Neural progenitor cell (in vitro differentiated cells): ENCODE data around the gene FAM149B1. TPM values are rescaled to one million over a fixed set of nuclear protein-coding genes. Genes with fewer than 3 reads are reported as not detected.

ENCODE experiments used
- DNase-seq: peaks from one replicate; pipeline ENCODE4 v3.0.0-alpha.2; 2016; ENCODE audit warnings: low spot score
- H2AFZ ChIP-seq: fragments of 200-600 bp; sonication (generic); replicated peaks from 2 replicates; pipeline ENCODE4 v1.6.1; 2016; ENCODE audit warnings: antibody characterized with exemption
- H3F3A ChIP-seq: fragments of 200-600 bp; sonication (generic); 2 replicates; pipeline ENCODE4 v1.6.1; 2016; ENCODE audit warnings: antibody characterized with exemption, low read depth
- H3K27ac ChIP-seq: fragments of 200-600 bp; sonication (generic); 2 replicates; pipeline ENCODE4 v1.5.1; 2016; ENCODE audit warnings: mild to moderate bottlenecking
- H3K27me3 ChIP-seq: fragments of 200-600 bp; sonication (generic); 2 replicates; pipeline ENCODE4 v1.6.1; 2016; ENCODE audit warnings: mild to moderate bottlenecking, moderate library complexity
- H3K36me3 ChIP-seq: fragments of 200-600 bp; sonication (generic); 2 replicates; pipeline ENCODE4 v1.5.1; 2016
- H3K4me1 ChIP-seq: fragments of 200-600 bp; sonication (generic); 2 replicates; pipeline ENCODE4 v1.6.1; 2016; ENCODE audit warnings: mixed run types
- H3K4me2 ChIP-seq: fragments of 200-600 bp; sonication (generic); 2 replicates; pipeline ENCODE4 v1.6.1; 2016
- H3K4me3 ChIP-seq: fragments of 200-600 bp; sonication (generic); 2 replicates; pipeline ENCODE4 v1.5.1; 2016
- H3K79me2 ChIP-seq: fragments of 200-600 bp; sonication (generic); 2 replicates; pipeline ENCODE4 v1.6.1; 2016; ENCODE audit warnings: low read depth
- H3K9ac ChIP-seq: fragments of 200-600 bp; sonication (generic); 2 replicates; pipeline ENCODE4 v1.6.1; 2016
- H3K9me3 ChIP-seq: fragments of 200-600 bp; sonication (generic); 2 replicates; pipeline ENCODE4 v1.5.1; 2016; ENCODE audit warnings: low read depth
- H4K20me1 ChIP-seq: fragments of 200-600 bp; sonication (generic); 2 replicates; pipeline ENCODE4 v1.6.1; 2016; ENCODE audit warnings: low read depth
- H3K27ac Mint-ChIP-seq: 3 replicates; pipeline ENCODE4 v1.8.0; 2021; ENCODE audit warnings: mixed read lengths
- H3K27me3 Mint-ChIP-seq: 2 replicates; pipeline ENCODE4 v1.8.0; 2022; ENCODE audit warnings: low read depth, mild to moderate bottlenecking, inconsistent platforms, moderate library complexity, mixed read lengths; ENCODE audit not compliant: insufficient read depth
- H3K36me3 Mint-ChIP-seq: 3 replicates; pipeline ENCODE4 v1.8.0; 2021; ENCODE audit warnings: mixed read lengths
- H3K4me1 Mint-ChIP-seq: 3 replicates; pipeline ENCODE4 v1.8.0; 2021; ENCODE audit warnings: mixed read lengths
- H3K4me3 Mint-ChIP-seq: 3 replicates; pipeline ENCODE4 v1.8.0; 2021; ENCODE audit warnings: mild to moderate bottlenecking, moderate library complexity, mixed read lengths
- H3K9me3 Mint-ChIP-seq: 3 replicates; pipeline ENCODE4 v1.8.0; 2020; ENCODE audit warnings: mixed read lengths
- CTCF ChIP-seq: fragments of 200-600 bp; sonication (generic); IDR thresholded peaks from 2 replicates; pipeline ENCODE4 v1.5.1; 2017; ENCODE audit warnings: antibody characterized with exemption, mild to moderate bottlenecking
- EZH2 ChIP-seq: fragments of 200-600 bp; sonication (generic); IDR thresholded peaks from 2 replicates; pipeline ENCODE4 v1.6.1; 2017; ENCODE audit warnings: antibody characterized with exemption, mild to moderate bottlenecking, moderate library complexity
- EZH2phosphoT487 ChIP-seq: fragments of 200-600 bp; sonication (generic); IDR thresholded peaks from 2 replicates; pipeline ENCODE4 v1.6.1; 2017; ENCODE audit warnings: antibody characterized with exemption
- total RNA-seq: library from RNA; depleted of rRNA; stranded (reverse); fragments of >200 nt; gene quantifications from 2 replicates; pipeline ENCODE4 v1.2.3, GENCODE V29; 2015; ENCODE audit warnings: low replicate concordance

The FAM149B1 gene
- total RNA-seq, 1 donor from 2014 or later: 43.3 TPM

GRCh38 chr10:73166972-73167371 lies 947 bp upstream of the FAM149B1 start:
- no peaks in the 10 kb centered on the region for H3K36me3 ChIP-seq
- Mint-ChIP-seq H3K9me3 (no peaks in the 10 kb centered on the region), H3K27me3 (peaks cover 2% of the 10 kb centered on the region), H3K4me1 (peaks cover 15% of the 10 kb centered on the region), H3K4me3 (peak overlapping the region; percentile 100), H3K27ac (no peak overlapping the region), H3K36me3 (peaks cover 11% of the 10 kb centered on the region)
- DNase-seq: no peak
- H3K27ac ChIP-seq: no peak overlapping the region
- peaks cover 9% of the 10 kb centered on the region for H4K20me1 ChIP-seq
- peaks cover 6% of the 10 kb centered on the region for H3K4me1 ChIP-seq
- H2AFZ ChIP-seq: no peak overlapping the region
- peaks cover 17% of the 10 kb centered on the region for H3F3A ChIP-seq
- peak overlapping the region; percentile 92 for H3K9ac ChIP-seq
- H3K9me3 ChIP-seq: no peaks in the 10 kb centered on the region
- H3K79me2 ChIP-seq: peaks cover 77% of the 10 kb centered on the region
- no peak for TF ChIP-seq EZH2phosphoT487
- TF ChIP-seq CTCF: no peak
- no peak for TF ChIP-seq EZH2
- no peaks in the 10 kb centered on the region for H3K27me3 ChIP-seq
- peak overlapping the region; percentile 84 for H3K4me3 ChIP-seq
- peak overlapping the region; percentile 91 for H3K4me2 ChIP-seq

DNA sequence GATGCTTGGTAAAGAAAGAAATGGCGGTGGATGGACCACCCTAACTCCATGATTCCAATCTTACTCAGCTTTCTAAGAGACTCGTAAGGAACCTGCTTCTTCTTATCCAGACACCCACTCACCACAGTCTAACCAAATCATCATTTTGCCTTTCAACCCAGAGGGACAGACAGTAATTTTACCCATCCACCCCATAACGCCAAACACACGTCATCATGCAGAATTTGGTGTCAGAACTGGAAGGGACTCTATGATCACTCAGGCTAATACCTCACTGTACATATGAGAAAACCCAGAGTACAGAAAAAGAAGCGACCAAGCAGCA lies 499 bp upstream of the FAM149B1 start:
- Histone ChIP-seq H3K27me3 (no peaks in the 10 kb centered on the region), H3K27ac (peak overlapping the region; percentile 89), H4K20me1 (peaks cover 9% of the 10 kb centered on the region), H2AFZ (no peak overlapping the region), H3K4me3 (peak overlapping the region; percentile 84), H3K9me3 (no peaks in the 10 kb centered on the region), H3F3A (peaks cover 17% of the 10 kb centered on the region), H3K36me3 (no peaks in the 10 kb centered on the region), H3K4me1 (peaks cover 6% of the 10 kb centered on the region), H3K9ac (peak overlapping the region; percentile 92), H3K4me2 (peak overlapping the region; percentile 91), H3K79me2 (peaks cover 72% of the 10 kb centered on the region)
- Mint-ChIP-seq H3K27me3 (peaks cover 2% of the 10 kb centered on the region), H3K9me3 (no peaks in the 10 kb centered on the region), H3K36me3 (peaks cover 8% of the 10 kb centered on the region), H3K27ac (peak overlapping the region; percentile 99), H3K4me3 (peak overlapping the region; percentile 100), H3K4me1 (peaks cover 15% of the 10 kb centered on the region)
- DNase-seq: no peak
- TF ChIP-seq EZH2phosphoT487 (no peak), CTCF (no peak), EZH2 (no peak)

DNA sequence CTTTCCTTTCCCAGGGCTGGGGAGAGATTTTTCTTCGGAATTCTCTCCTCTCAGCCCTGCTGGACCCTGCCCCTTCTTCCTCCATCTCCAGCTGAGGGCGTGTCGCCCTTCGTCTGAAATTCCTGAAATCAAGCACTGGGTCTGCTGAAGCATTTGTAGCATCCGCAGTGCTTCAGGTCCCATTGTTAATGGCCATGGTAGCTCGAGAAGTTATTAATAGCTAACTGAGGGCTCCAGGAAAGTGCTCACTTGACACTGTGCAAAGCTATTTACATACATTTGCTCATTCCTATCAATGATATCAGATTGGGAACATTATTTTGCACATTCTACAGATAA lies 515 bp downstream of the FAM149B1 start:
- peak overlapping the region; percentile 100 for H3K4me3 Mint-ChIP-seq
- peak overlapping the region; percentile 95 for H3K27ac Mint-ChIP-seq
- H3K27me3 Mint-ChIP-seq: peaks cover 2% of the 10 kb centered on the region
- H3K9me3 Mint-ChIP-seq: no peaks in the 10 kb centered on the region
- H3K4me3 ChIP-seq: peak overlapping the region; percentile 84
- H3K9me3 ChIP-seq: no peaks in the 10 kb centered on the region
- peak overlapping the region; percentile 91 for H3K4me2 ChIP-seq
- H3K36me3 Mint-ChIP-seq: peaks cover 6% of the 10 kb centered on the region
- H2AFZ ChIP-seq: peak overlapping the region; percentile 60
- DNase-seq: no peak
- H4K20me1 ChIP-seq: no peaks in the 10 kb centered on the region
- peaks cover 15% of the 10 kb centered on the region for H3K4me1 Mint-ChIP-seq
- TF ChIP-seq EZH2: no peak
- no peak for TF ChIP-seq CTCF
- TF ChIP-seq EZH2phosphoT487: no peak
- H3K79me2 ChIP-seq: peaks cover 62% of the 10 kb centered on the region
- H3K36me3 ChIP-seq: no peaks in the 10 kb centered on the region
- H3K27me3 ChIP-seq: no peaks in the 10 kb centered on the region
- peak overlapping the region; percentile 89 for H3K27ac ChIP-seq
- peak overlapping the region; percentile 92 for H3K9ac ChIP-seq
- H3K4me1 ChIP-seq: peaks cover 6% of the 10 kb centered on the region
- peaks cover 17% of the 10 kb centered on the region for H3F3A ChIP-seq
